Measurements from ENCODE around the gene CHKA. TPM values are rescaled to one million over a fixed set of nuclear protein-coding genes. Genes with fewer than 3 reads are reported as not detected.

Gene CHKA
- total and polyA plus RNA-seq, 2 donors (not counting 3 experiments of a cell fraction or from before 2014, with no cell fraction given) = 21.4 to 25.1 TPM

GRCh38 chr11:68135161-68135560, 14.0 kb upstream of the CHKA start:
- H3K4me3 ChIP-seq (replicated peaks in 1 of 3; ENCODE audit: insufficient read depth in 1 of 3, low read depth in 1 of 3, low read length in 3 of 3) = no peak overlapping the region
- no peak overlapping the region for H3K4me2 ChIP-seq (ENCODE audit: insufficient read depth, low read length)
- dilution Hi-C loops (cut with MboI; ENCODE audit: extremely low pct_ligation_motif_present, low sequenced_read_pairs) = no loop called here
- no peaks in the 10 kb centered on the region for H3K4me1 ChIP-seq (ENCODE audit: control insufficient read depth, extremely low read depth, insufficient read depth, low read length)
- H3K27ac ChIP-seq (ENCODE audit: insufficient read depth, low read depth, low read length) = no peak overlapping the region
- H4K20me1 ChIP-seq (replicated peaks; ENCODE audit: control insufficient read depth, extremely low read depth, insufficient read depth, low read length) = no peaks in the 10 kb centered on the region
- H3K9ac ChIP-seq (replicated peaks; ENCODE audit: extremely low read depth, insufficient read depth, low read length) = no peak overlapping the region
- FAIRE-seq (no peak), DNase-seq (ENCODE audit: low read depth, low spot score) (no peak)
- H3K9me3 ChIP-seq (replicated peaks; ENCODE audit: control insufficient read depth, insufficient read depth, low read length) = no peaks in the 10 kb centered on the region
- TF ChIP-seq JUN (IDR thresholded peaks at IDR 0.05; ENCODE audit: borderline replicate concordance, insufficient read depth, insufficient read length, low read depth) (no peak), CTCF (IDR thresholded peaks at IDR 0.05; ENCODE audit: extremely low read depth in 1 of 2, insufficient read depth in 1 of 2, low read depth in 1 of 2, low read length in 2 of 2) (no peak), POLR2AphosphoS5 (IDR thresholded peaks at IDR 0.05; ENCODE audit: insufficient read depth, low read depth, low read length) (no peak), MYC (IDR thresholded peaks at IDR 0.05; ENCODE audit: low read depth, low read length) (no peak), POLR2A (IDR thresholded peaks at IDR 0.05; ENCODE audit: low read depth, low read length) (no peak), GATA2 (IDR thresholded peaks at IDR 0.05; ENCODE audit: insufficient read depth, insufficient read length, low read depth, low read length) (no peak), FOS (IDR thresholded peaks at IDR 0.05; ENCODE audit: borderline replicate concordance, insufficient read depth, low read length) (no peak), EZH2 (IDR thresholded peaks at IDR 0.05; ENCODE audit: borderline replicate concordance, low read depth, low read length, severe bottlenecking) (no peak), MAX (IDR thresholded peaks at IDR 0.05; ENCODE audit: insufficient read depth, insufficient read length) (no peak)
- no peaks in the 10 kb centered on the region for H3K79me2 ChIP-seq (ENCODE audit: control insufficient read depth, insufficient read depth, low read length)
- POLR2A ChIA-PET = no interaction called here
- no peak overlapping the region for H2AFZ ChIP-seq (ENCODE audit: low read depth, low read length)
- no peaks in the 10 kb centered on the region for H3K27me3 ChIP-seq (ENCODE audit: control insufficient read depth in 2 of 2, insufficient read depth in 2 of 2, low read length in 2 of 2)
- CTCF ChIA-PET = no interaction called here
- no TSS peak for BruUV-seq (replicated peaks)
- intact Hi-C loops (cut with micrococcal nuclease) = no loop called here
- no peaks in the 10 kb centered on the region for H3K9me1 ChIP-seq (replicated peaks; ENCODE audit: control insufficient read depth, extremely low read depth, insufficient read depth, low read length)
- H3K36me3 ChIP-seq (ENCODE audit: control insufficient read depth in 2 of 2, extremely low read depth in 1 of 2, insufficient read depth in 2 of 2, low read length in 2 of 2) = no peaks in the 10 kb centered on the region

All from endothelial cell of umbilical vein (primary cell).